ENCODE results near the gene CDKAL1.

- no peak for TF ChIP-seq CTCF (IDR thresholded peaks at IDR 0.05 in 8 of 11, conservative IDR thresholded peaks at IDR 0.05 in 3 of 11)
- TF ChIP-seq POLR2A (IDR thresholded peaks at IDR 0.05) = no peak
- TF ChIP-seq POLR2AphosphoS5 (IDR thresholded peaks at IDR 0.05) = no peak
Observed at GRCh38 chr6:20929283-20929682, 395.0 kb downstream of the CDKAL1 start.

All from spleen (tissue), 7 donors.